NCI-H1105 treated with DMSO at 0.1 percent for 48 hours (cell line): Measurements from ENCODE around the gene MEGF9.

Experiments used
- DNase-seq: peaks from one replicate; lab custom pipeline; 2025; lab: John Stamatoyannopoulos, UW

The MEGF9 gene

GRCh38 chr9:120730654-120731514, 16.6 kb upstream of the MEGF9 start:
- DNase-seq: no peak

- DNase-seq: no peak
These were observed 15.5 kb upstream of the MEGF9 start for GRCh38 chr9:120729791-120730241.

GRCh38 chr9:120726484-120726883, 12.2 kb upstream of the MEGF9 start:
- no peak for DNase-seq

- DNase-seq: no peak
These were observed 11.6 kb upstream of the MEGF9 start for GRCh38 chr9:120725907-120726306.

GRCh38 chr9:120724757-120725400, 10.6 kb upstream of the MEGF9 start:
- DNase-seq: no peak

GRCh38 chr9:120723565-120723964, 9.3 kb upstream of the MEGF9 start:
- DNase-seq: peak; percentile 72

GRCh38 chr9:120720404-120720803, 6.1 kb upstream of the MEGF9 start:
- no peak for DNase-seq

- no peak for DNase-seq
These were observed 4.0 kb upstream of the MEGF9 start for GRCh38 chr9:120718316-120718715.

GRCh38 chr9:120717176-120717575, 2.9 kb upstream of the MEGF9 start:
- no peak for DNase-seq

GRCh38 chr9:120716483-120716882, 2.2 kb upstream of the MEGF9 start:
- DNase-seq: no peak

- no peak for DNase-seq
These were observed 1.2 kb upstream of the MEGF9 start for GRCh38 chr9:120715389-120715924.

GRCh38 chr9:120714846-120715388, 647 bp upstream of the MEGF9 start:
- no peak for DNase-seq

- no peak for DNase-seq
These were observed 798 bp downstream of the MEGF9 start for GRCh38 chr9:120713257-120714087.

GRCh38 chr9:120712539-120713031, 1.7 kb downstream of the MEGF9 start:
- no peak for DNase-seq

GRCh38 chr9:120711841-120712538, 2.3 kb downstream of the MEGF9 start:
- DNase-seq: no peak

GRCh38 chr9:120711354-120711753, 2.9 kb downstream of the MEGF9 start:
- no peak for DNase-seq

- DNase-seq: no peak
These were observed 3.9 kb downstream of the MEGF9 start for GRCh38 chr9:120710110-120710981.

GRCh38 chr9:120708526-120709224, 5.6 kb downstream of the MEGF9 start:
- DNase-seq: peak; percentile 17

- DNase-seq: no peak
These were observed 7.1 kb downstream of the MEGF9 start for GRCh38 chr9:120707170-120707569.
